MV-4-11 (cell line): ENCODE measurements around the gene STXBP5.

ENCODE experiments used
- DNase-seq: peaks from one replicate; lab custom pipeline; 2025; lab: John Stamatoyannopoulos, UW

STXBP5 gene

GRCh38 chr6:147211349-147211748 lies 7.1 kb downstream of the STXBP5 start:
- no peak for DNase-seq

GRCh38 chr6:147211831-147212230 lies 7.6 kb downstream of the STXBP5 start:
- DNase-seq, result no peak

GRCh38 chr6:147212622-147213021 lies 8.4 kb downstream of the STXBP5 start:
- no peak for DNase-seq

- DNase-seq, result no peak
Measured at GRCh38 chr6:147213772-147214171, 9.6 kb downstream of the STXBP5 start.

GRCh38 chr6:147214248-147215227 lies 10.3 kb downstream of the STXBP5 start:
- no peak for DNase-seq

- no peak for DNase-seq
Measured at GRCh38 chr6:147216915-147217314, 12.7 kb downstream of the STXBP5 start.

- no peak for DNase-seq
Measured at GRCh38 chr6:147217840-147218404, 13.7 kb downstream of the STXBP5 start.

- no peak for DNase-seq
Measured at GRCh38 chr6:147218797-147219196, 14.6 kb downstream of the STXBP5 start.

GRCh38 chr6:147219463-147219862 lies 15.2 kb downstream of the STXBP5 start:
- DNase-seq, result no peak

GRCh38 chr6:147220345-147220744 lies 16.1 kb downstream of the STXBP5 start:
- DNase-seq, result no peak

- no peak for DNase-seq
Measured at GRCh38 chr6:147221739-147222138, 17.5 kb downstream of the STXBP5 start.

- DNase-seq, result no peak
Measured at GRCh38 chr6:147222160-147222838, 18.1 kb downstream of the STXBP5 start.

GRCh38 chr6:147223736-147224135 lies 19.5 kb downstream of the STXBP5 start:
- DNase-seq, result no peak

- DNase-seq, result no peak
Measured at GRCh38 chr6:147226163-147226724, 22.0 kb downstream of the STXBP5 start.

- DNase-seq, result no peak
Measured at GRCh38 chr6:147226877-147227276, 22.7 kb downstream of the STXBP5 start.

- no peak for DNase-seq
Measured at GRCh38 chr6:147227770-147228320, 23.6 kb downstream of the STXBP5 start.

GRCh38 chr6:147231589-147231988 lies 27.4 kb downstream of the STXBP5 start:
- no peak for DNase-seq

- no peak for DNase-seq
Measured at GRCh38 chr6:147234685-147235084, 30.5 kb downstream of the STXBP5 start.

GRCh38 chr6:147238164-147238563 lies 33.9 kb downstream of the STXBP5 start:
- no peak for DNase-seq

- no peak for DNase-seq
Measured at GRCh38 chr6:147238906-147239305, 34.7 kb downstream of the STXBP5 start.

- no peak for DNase-seq
Measured at GRCh38 chr6:147244832-147245231, 40.6 kb downstream of the STXBP5 start.

GRCh38 chr6:147245693-147246092 lies 41.5 kb downstream of the STXBP5 start:
- no peak for DNase-seq
